COLO668 (cell line): ENCODE data around the gene SLC25A21.
"Not testable (repeated sequence)": the region's sequence is repeated elsewhere in the genome, so short reads cannot be mapped to it uniquely, and the experiment has no call there.

Experiments
- DNase-seq: peaks from one replicate; lab custom pipeline; 2025; ENCODE audit not compliant: unreplicated experiment; lab: John Stamatoyannopoulos, UW

SLC25A21 gene

GRCh38 chr14:37187294-37187693, 14.9 kb upstream of the SLC25A21 start:
- DNase-seq: no peak

GRCh38 chr14:37186865-37187264, 14.5 kb upstream of the SLC25A21 start:
- DNase-seq: no peak

- no peak for DNase-seq
Observed at GRCh38 chr14:37185670-37186069, 13.3 kb upstream of the SLC25A21 start.

GRCh38 chr14:37184520-37184919, 12.1 kb upstream of the SLC25A21 start:
- DNase-seq: not testable (repeated sequence)

GRCh38 chr14:37181441-37181840, 9.0 kb upstream of the SLC25A21 start:
- DNase-seq: no peak

- DNase-seq: not testable (repeated sequence)
Observed at GRCh38 chr14:37180886-37181285, 8.5 kb upstream of the SLC25A21 start.

GRCh38 chr14:37179896-37180502, 7.6 kb upstream of the SLC25A21 start:
- no peak for DNase-seq

GRCh38 chr14:37172936-37173614, 669 bp upstream of the SLC25A21 start:
- no peak for DNase-seq

GRCh38 chr14:37171678-37172023, 755 bp downstream of the SLC25A21 start:
- no peak for DNase-seq

- no peak for DNase-seq
Observed at GRCh38 chr14:37170993-37171392, 1.4 kb downstream of the SLC25A21 start.

- peak; percentile 24 for DNase-seq
Observed at GRCh38 chr14:37170237-37170636, 2.2 kb downstream of the SLC25A21 start.

GRCh38 chr14:37168721-37169120, 3.7 kb downstream of the SLC25A21 start:
- DNase-seq: no peak

- no peak for DNase-seq
Observed at GRCh38 chr14:37167151-37168047, 5.0 kb downstream of the SLC25A21 start.

GRCh38 chr14:37165794-37166193, 6.6 kb downstream of the SLC25A21 start:
- DNase-seq: no peak

GRCh38 chr14:37162307-37162706, 10.1 kb downstream of the SLC25A21 start:
- not testable (repeated sequence) for DNase-seq

- DNase-seq: no peak
Observed at GRCh38 chr14:37157987-37158386, 14.4 kb downstream of the SLC25A21 start.

GRCh38 chr14:37153483-37153882, 18.9 kb downstream of the SLC25A21 start:
- DNase-seq: no peak

GRCh38 chr14:37153005-37153404, 19.4 kb downstream of the SLC25A21 start:
- no peak for DNase-seq

- DNase-seq: no peak
Observed at GRCh38 chr14:37150414-37150813, 22.0 kb downstream of the SLC25A21 start.

GRCh38 chr14:37147310-37147880, 25.0 kb downstream of the SLC25A21 start:
- no peak for DNase-seq

- not testable (repeated sequence) for DNase-seq
Observed at GRCh38 chr14:37146438-37146837, 26.0 kb downstream of the SLC25A21 start.

GRCh38 chr14:37145395-37145794, 27.0 kb downstream of the SLC25A21 start:
- DNase-seq: no peak
